Fibroblast of skin of scalp (primary cell): ENCODE measurements around the gene TMEM129. TPM values are rescaled to one million over a fixed set of nuclear protein-coding genes. Genes with fewer than 3 reads are reported as not detected.

Experiments used
- DNase-seq: peaks from one replicate; pipeline ENCODE4 v3.0.0-alpha.2; 2013
- polyA plus RNA-seq, 2 experiments: library from polyadenylated mRNA; unstranded; fragments of 120-200 nt; gene quantifications; one replicate each; pipeline ENCODE4 v1.2.1, GENCODE V29; 2013; ENCODE audit not compliant: insufficient read length in 2 of 2

TMEM129 gene, protein sequence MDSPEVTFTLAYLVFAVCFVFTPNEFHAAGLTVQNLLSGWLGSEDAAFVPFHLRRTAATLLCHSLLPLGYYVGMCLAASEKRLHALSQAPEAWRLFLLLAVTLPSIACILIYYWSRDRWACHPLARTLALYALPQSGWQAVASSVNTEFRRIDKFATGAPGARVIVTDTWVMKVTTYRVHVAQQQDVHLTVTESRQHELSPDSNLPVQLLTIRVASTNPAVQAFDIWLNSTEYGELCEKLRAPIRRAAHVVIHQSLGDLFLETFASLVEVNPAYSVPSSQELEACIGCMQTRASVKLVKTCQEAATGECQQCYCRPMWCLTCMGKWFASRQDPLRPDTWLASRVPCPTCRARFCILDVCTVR
- polyA plus RNA-seq (2013, experiment 1 of 2; ENCODE audit: insufficient read length), result 17.6 TPM
- 21.1 TPM for polyA plus RNA-seq (2013, experiment 2 of 2; ENCODE audit: insufficient read length)

DNA sequence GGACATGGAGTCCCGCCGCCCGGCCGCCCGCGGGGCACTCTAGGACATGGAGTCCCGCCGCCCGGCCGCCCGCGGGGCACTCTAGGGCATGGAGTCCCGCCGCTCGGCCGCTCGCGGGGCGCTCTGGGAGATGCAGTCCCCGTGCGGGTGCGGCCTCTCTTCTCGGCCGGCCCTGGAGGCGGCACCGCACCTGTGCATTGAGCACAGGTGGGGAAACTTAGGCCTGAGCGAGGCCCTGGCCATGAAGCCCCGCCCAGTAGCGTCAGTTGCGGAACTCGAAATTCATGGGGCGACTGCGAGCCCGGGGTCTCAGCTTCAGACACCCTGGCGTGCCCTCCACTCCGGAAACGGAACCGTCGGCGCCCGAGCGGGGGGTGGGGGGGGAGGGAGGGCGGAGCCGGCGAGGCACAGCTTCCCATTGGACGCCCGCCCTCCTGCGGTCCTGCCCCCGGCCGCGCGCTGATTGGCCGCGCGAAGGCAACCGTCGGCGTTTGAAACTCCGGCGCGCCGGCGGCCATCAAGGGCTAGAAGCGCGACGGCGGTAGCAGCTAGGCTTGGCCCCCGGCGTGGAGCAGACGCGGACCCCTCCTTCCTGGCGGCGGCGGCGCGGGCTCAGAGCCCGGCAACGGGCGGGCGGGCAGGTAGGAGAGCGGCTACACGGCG lies at the start of gene TMEM129, which contains the start of gene TACC3:
Gene TMEM129, minus strand, starts transcription at position 321 of the 663 bp plus-strand sequence. CDS start 486 bp downstream, outside the sequence.
Gene TACC3, plus strand, starts transcription at position 519 of the 663 bp plus-strand sequence. CDS start 1,901 bp downstream, outside the sequence.
- peak; percentile 93 for DNase-seq

DNA sequence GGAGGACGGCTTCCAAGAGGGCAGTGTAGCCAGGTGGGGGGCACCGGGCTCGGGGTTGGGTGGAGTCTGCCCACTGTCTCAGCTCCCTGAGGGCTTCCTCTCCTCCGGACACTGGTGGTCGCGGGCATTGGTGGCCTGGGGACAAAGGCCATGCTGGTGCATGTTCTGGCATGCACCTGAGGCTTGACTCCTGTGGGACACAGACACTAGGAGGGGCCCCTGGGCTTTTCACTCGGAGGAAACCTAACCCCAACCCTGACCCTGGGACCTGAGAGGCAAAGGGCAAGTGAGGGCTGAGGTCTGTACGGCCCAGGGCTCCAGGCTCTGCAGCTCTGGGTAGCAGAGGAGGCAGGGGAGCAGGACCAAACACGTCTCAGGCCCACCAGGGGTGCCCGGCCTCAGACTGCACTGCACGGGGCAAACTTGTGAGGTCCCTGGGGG lies 49.7 kb upstream of the TMEM129 start:
- no peak for DNase-seq

DNA sequence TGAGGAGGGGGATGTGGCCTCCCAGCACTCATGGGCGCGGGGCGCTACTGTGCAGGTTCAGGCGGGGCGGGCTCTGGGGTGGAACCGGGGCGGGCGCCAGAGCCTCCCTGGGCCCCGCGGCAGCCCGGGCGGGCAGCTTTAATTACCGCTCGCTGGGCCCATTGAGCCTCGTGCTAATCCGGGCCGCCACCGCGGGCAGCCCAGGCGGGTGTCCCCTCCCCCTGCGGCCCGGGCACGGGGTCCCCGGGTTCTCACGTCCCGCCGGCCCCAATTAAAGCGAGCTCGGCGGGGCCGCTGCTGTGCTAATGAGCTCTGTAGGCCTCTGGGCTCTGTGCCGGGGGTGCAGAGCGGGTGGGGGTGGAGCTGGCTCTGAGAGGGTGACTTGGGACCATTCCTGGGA lies 49.1 kb upstream of the TMEM129 start:
- DNase-seq, result no peak

DNA sequence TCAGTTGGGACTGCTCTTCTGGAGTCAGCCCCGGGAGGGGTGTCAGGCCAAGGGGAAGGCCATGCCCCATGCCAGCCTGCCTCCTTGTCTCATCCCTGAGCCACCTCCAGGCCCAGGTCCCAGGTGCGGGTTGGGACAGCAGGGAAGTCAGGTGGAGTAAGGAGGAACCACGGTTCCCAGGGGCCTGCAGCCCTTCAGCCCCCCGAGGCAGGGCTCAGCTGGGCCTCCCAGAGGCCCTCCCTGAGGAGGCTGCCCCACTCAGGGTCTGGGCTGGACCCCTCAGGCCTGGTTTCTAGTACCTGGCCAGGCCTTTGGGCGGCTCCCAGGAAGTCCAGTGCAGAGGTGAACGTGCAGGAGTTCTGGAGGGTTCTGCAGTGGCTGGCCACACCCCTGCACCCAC lies 48.6 kb upstream of the TMEM129 start:
- DNase-seq, result no peak

DNA sequence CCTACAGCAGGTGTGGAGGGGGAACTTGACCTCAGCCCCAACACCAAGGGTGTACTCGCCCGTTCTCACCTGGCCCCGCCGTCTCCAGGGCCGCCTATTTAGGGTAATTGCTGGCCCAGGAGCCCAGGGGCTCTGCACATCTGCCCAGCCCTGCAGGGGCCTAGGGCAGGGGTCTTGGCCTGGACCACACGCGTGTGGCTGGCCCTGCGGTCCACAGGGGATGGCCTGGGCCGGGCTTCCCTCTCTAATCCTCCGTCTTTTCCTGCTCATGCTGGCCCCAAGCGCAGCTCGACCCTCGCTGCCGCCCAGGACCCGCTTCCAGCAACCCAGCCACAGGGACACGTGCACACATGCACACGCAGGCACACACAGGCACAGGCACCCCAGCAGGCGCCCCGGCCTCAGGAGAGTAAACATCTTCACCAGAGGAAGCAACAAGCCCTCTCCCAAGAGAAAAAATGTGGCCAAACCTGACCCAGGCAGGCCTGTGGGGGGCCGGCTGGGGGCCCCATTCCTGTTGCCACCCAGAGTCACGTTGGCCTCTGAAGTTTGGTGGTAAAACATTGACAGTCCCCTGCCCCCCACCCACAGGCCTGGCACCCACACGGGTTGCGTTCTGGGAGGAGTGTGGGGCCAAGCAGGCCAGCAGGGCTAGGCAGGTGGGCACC lies 47.4 kb upstream of the TMEM129 start:
- DNase-seq, result no peak

DNA sequence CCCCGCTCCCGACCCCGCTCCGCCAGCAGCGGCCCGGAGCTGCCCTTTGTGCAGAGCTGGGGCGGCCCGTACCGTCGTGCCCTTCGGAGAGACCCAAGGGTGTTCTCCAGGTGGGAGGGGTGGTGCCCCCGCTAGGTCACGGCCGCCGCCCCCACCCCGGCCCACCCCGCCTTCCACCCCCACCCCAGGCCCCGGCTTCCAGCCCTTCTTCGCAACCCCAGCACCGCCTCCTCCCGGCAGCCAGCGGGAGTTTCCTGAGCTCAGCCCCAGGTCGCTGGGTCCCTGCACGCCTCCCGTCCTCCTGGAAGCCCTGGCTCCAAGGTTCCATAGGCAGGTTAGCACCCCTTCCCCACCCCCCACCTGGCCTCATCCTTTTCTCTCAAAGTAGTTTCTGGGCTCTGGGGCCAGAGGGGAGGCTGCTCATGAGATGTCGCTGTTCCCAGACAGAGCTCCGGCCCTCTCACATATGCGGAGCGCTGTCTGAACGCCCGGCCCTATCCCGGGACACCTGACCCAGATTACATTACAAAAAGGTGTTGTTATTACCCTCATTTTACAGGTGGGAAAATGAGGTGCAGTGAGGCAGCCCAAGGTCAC lies 46.7 kb upstream of the TMEM129 start:
- DNase-seq, result peak; percentile 48

DNA sequence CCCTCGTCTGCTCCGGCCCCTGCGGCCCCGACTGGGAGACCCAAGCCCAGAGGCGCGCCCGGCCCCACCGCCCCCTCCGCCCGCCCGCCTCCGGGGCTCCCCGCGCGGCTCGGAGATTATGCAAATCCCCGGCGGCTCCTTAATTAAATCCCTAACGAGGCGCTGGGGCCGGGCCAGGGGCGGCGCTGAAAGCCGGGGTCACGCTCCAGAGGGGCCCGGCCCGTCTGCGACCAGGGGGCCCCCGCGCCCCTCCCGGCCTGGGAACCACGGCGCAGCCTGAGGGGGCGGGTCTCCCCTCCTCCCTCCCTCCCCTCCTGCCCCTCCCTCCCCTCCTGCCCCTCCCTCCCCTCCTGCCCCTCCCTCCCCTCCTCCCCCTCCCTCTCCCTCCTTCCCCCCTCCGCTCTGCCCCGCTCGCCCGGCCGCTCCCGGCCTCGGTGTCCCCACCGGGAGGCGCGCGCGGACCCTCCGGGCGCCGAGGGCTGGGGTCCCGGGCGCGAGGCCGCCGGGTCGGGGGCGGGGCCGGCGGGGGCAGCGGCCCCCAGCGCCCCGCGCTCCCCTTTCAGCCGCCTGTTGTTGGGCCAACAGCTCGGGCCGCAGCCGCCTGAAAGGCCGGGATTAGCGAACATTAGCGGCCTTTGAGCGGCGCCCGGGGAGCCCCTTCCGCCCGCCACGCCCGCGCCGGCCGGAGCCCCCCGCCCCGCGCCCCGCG lies 46.1 kb upstream of the TMEM129 start:
- peak; percentile 39 for DNase-seq

DNA sequence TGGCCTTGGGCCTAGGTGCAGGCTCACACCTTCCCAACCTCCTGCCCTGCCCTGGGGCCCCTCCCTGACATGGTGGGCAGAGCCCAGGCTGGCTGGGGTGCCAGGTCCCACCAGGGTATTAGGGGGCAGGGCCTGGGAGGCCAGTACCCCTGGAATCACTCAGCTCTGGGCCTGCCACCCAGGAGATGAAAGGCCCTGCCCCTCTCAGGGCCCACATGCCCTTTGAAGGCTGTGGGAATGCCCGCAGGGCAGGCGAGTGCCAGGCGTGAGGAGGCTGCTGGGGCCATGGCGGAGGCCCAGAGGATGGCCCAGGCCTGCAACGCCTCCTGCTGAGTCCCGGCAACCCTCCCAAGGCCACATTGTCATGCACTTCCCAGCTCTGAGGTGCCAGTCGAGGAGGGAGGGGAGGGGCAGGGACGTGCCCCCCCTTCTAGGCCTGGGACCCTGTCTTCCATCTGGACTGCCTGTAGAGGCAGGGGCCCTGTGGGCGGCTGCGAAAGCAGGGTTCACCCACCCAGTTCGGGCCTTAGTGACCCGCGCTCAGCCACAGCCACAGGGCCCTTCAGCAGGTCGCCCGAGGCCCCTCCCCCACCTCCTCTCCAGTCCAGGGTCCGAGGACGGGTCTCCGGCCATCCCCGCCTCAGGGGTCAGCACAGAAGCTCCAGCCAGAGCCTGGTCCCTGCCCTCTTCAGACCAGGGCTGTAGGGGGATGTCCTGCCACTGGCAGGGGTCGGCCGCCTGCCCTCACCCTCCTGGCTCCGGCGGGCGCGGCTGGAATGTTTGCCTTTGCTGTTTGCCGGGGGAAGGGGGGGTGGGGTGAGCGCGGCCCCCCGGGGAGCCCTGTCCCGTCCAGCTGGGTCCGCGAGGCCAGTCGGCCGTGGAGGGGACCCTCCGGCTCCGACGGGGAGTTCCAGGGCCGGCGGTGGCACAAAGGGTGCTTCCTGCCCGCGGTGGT lies 45.3 kb upstream of the TMEM129 start:
- DNase-seq, result no peak

DNA sequence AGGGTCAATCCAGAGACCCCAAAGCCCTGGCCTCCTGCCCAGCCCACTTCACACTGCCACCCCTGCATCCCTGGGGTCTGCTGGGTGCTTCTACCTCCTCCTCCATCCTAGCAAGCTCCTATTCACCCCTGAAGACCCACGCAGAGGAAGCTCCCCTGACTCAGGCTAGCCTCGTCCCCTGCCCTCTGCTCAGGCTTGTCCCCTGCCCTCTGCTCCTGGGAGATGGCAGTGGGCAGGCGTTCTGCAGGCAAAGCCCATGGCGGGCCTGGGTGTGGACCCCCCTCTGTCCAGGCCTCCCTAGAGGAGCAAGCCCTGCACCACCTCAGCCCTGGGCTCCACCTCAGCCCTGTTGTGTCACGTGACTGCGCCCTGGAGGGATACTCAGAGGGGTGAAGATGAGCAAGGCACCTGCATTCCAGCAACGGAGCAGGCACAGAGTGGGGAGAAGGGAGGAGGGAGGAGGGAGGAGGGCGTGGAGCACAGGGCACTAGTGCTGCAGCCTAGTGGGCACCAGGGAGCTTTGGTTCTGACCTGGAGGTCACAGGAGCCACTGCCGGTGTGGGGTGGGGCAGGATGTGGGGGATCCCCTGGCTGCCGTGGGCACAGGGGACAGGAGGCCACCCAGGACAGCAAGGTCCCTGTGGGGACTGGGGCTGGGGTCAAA lies 44.4 kb upstream of the TMEM129 start:
- DNase-seq, result no peak

DNA sequence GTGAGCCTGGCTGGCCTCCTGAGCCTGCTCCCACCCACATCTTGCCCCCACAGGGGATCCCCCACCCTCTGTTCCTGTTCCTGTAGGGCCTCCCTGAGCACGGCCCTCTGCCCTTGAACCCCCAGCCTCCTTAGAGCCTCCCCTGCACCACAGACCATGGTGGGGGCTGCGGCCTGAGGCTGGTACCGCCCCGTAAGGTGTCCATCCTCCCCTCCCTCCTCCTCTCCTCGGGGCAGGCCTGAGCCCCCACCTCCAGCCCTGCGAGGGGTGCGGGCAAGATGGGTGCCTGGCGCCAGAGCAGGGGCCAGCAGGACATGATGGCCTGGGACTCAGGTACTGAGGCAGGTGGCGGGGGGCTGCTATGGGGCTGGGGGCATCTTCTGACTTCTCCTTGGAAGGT lies 43.5 kb upstream of the TMEM129 start:
- DNase-seq, result no peak

DNA sequence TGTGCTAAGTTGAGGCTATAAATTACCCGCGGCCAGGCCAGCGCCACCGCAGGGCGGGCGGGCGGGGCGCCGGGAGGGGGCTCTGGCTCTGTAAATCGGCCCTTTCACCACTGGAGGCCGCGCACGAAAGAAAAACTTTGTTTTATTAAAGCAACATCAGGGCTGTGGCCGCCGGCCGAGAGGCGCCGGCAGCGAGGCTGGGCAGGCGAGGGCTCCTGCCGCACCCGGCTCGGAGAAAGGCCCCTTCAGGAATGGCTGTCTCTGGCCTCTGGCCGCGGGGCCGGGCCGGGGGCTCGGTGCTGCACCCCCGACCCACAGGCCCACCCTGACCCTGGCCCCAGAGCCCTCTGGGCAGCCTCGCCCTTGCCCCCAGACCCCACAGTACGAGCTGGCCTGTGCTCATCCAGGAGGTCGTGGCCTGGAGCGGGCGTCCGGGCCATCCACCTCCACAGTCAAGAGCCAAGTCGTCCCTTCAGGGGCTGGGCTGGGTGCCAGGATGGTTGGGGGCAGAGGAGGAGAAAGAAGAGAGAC lies 42.5 kb upstream of the TMEM129 start:
- peak; percentile 60 for DNase-seq

DNA sequence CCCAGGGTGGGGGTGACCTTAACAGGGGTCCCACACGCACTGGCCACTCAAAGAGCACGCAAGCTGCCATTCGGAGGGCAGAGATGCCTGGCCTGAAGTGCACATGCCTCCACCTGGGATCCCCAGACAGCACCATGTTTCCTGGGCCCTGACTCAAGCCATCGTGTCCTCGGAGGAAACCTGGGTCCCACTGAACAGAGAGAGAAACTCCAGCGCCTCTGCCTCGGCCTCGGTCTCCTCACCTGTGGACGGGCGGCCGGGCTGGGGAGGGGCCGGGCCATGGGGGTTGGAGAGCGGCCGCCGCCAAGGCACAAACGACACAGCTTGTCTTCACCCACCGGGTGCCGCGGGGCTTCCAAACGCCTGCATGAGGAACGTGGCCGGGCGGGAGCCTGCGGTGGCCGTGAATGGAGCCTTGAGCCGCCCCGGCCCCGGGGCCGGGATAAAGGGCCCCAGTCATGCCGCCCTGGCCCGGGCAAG lies 42.0 kb upstream of the TMEM129 start:
- DNase-seq, result no peak

DNA sequence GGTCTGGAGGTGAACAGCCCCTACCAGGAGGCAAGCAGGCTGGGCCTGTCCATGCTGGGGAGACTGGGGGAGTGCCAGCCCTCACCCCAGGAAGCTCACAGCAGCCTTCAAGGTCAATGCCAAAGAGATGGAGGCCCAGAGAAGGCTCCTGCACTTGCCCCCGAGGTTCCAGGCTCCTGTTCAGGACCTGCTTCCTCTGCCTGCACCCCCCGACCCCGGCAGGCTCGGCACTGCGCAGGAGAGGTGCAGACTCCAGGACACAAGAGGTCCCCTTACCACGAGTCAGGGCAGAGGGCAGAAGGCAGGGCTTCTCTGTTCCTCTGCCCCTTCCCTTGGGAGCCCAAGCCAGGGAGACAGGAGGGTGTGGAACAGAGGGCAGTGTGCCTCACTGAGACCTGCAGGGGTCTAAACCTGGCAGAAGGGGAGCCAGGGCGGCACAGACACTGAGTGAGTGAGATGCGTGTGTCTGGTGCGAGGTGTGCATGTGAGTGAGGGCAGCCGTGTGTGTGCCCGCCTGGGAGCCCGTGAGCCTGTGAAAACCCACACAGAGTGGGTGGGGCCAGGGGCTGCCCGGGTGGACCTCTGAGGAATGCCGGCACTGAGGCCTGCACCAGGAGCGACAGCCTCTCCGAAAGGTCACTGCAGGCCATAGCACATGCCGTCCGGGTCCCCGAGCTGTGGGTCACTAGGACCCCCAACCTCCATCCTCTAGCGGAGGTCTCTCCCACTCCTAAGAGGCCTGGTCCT lies 41.3 kb upstream of the TMEM129 start:
- DNase-seq, result no peak

DNA sequence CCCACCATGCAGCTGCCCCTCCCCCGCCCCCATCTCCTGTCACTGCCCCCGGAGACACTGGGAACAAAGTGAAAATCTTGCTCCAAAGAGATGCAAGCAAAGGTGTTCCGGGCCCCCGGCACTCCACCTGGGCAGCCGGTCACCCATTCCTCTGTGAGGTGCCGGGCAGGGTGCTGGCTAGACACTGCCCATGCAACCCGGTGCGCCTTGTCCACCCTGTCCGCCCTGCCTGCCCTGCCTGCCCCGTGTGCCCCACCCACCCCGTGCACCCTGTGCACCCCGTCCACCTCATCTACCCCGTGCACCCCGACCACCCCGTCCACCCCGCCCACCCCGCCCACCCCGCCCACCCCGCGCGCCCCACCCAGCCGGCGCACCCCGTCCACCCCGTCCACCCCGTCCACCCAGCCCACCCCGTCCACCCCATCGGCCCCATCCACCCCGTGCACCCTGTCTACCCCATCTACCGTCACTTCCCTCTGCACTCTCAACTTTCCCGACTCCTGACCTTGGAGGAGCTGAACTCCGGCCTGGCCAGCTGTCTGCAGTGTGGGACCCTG lies 40.1 kb upstream of the TMEM129 start:
- DNase-seq, result no peak

DNA sequence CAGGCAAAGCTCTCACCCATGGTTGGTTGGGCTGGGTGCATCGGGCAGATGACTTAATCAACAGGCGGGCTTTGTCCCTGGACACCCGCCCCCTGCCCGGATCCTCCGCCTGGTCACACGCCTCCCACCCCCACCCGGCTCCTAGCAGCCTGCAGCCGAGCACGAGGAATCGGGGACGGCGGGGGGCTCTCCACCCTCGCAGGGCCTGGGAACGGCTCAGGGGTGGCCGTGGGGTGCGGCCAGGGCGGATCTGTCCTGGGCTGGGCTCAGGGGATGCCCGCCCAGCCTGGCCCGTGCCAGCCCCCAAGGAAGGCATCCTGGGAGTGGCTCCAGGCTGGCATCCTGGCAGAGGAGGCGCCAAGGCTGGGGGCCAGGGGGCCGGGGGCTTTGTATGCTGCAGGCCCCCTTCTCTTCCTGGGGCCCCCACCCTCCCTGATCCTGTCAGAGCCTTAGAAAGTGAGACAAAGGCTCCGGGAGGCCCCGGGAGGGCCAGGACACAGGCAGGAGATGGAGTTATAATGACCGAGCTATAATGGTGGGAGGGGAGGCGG lies 39.5 kb upstream of the TMEM129 start:
- no peak for DNase-seq

DNA sequence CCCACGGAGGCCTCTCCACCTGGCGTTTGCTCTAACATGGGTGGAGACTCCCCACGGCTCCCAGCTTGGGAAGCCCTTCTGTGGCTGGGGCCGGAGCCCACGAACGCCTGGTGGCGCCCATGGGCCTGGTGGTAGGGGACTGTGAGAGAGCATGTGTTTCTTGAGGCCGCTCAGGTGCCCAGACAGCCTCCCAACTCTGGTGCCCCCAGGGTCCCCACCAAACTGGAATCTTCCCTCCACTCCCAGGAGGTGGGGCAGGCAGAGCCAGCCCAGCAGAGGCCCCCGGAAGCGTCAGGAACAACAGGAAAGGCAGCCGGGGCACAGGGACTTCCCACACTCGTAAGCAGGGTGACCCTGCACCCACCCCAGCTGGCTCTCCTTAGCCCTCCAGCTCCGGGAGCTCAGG lies 38.7 kb upstream of the TMEM129 start:
- DNase-seq, result no peak

DNA sequence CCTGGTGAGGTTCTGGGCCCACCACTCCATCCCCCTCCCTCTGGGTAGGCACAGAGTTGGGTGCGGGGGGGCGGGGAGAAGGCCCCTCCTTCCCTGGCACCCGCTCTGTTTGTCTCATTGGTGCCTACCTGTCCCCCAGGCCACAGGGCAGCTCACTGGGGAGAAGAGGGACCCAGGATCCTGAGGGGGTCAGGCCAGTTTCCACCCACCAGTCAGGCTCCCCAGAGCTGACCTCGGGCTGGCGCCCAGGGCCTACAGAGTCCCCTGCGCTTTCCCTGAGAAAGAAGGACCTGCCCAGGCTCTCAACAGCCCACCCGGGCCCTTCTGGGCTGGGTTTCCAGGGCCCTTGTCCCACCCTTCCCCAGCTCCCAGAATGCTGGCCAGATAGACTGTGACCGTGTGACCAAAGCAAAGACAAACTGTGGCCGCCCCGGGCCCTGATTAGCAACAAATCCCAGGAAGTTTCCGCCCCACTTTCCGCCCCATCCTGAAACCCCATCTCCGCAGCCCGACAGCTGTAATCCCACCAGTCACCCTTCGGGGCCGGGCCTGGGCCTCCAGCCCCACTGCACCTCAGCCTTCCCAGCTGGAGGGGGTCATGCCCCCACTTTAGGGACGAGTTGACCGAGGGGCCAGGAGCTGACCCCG lies 38.2 kb upstream of the TMEM129 start:
- DNase-seq, result no peak
